Loucy (cell line): ENCODE measurements around the gene TCERG1.

Experiments used
- H2AFZ ChIP-seq: fragments of 200-600 bp; sonication (generic); 2 replicates; pipeline ENCODE4 v1.6.0; 2016; ENCODE audit warnings: antibody characterized with exemption, mild to moderate bottlenecking, low read length, moderate library complexity
- H3F3A ChIP-seq: fragments of 200-600 bp; 2 replicates; pipeline ENCODE4 v1.6.0; 2016; ENCODE audit warnings: antibody characterized with exemption, low read depth, mild to moderate bottlenecking
- H3K27me3 ChIP-seq: fragments of 200-600 bp; sonication (generic); 2 replicates; pipeline ENCODE4 v1.6.1; 2014; ENCODE audit warnings: low read length, mild to moderate bottlenecking; ENCODE audit not compliant: insufficient read depth, poor library complexity, severe bottlenecking
- H3K36me3 ChIP-seq: fragments of 200-600 bp; sonication (generic); 2 replicates; pipeline ENCODE4 v1.6.1; 2016; ENCODE audit warnings: low read length; ENCODE audit not compliant: insufficient read depth
- H3K4me1 ChIP-seq: fragments of 200-600 bp; sonication (generic); 2 replicates; pipeline ENCODE4 v1.5.1; 2014; ENCODE audit warnings: low read length, mild to moderate bottlenecking; ENCODE audit not compliant: insufficient read depth, poor library complexity, severe bottlenecking
- H3K4me2 ChIP-seq: fragments of 200-600 bp; sonication (generic); 2 replicates; pipeline ENCODE4 v1.6.0; 2014; ENCODE audit warnings: antibody characterized with exemption, low read length, low read depth, mild to moderate bottlenecking; ENCODE audit not compliant: poor library complexity, severe bottlenecking
- H3K4me3 ChIP-seq: fragments of 200-600 bp; sonication (generic); 2 replicates; pipeline ENCODE4 v1.5.1; 2014; ENCODE audit warnings: low read length, mild to moderate bottlenecking, mixed read lengths; ENCODE audit not compliant: poor library complexity, severe bottlenecking
- H3K79me2 ChIP-seq: fragments of 200-600 bp; sonication (generic); 2 replicates; pipeline ENCODE4 v1.6.1; 2014; ENCODE audit warnings: low read length; ENCODE audit not compliant: insufficient read depth
- H3K9ac ChIP-seq: fragments of 200-600 bp; sonication (generic); 2 replicates; pipeline ENCODE4 v1.6.0; 2014; ENCODE audit warnings: mild to moderate bottlenecking, low read depth, low read length, moderate library complexity; ENCODE audit not compliant: poor library complexity, severe bottlenecking
- H3K9me2 ChIP-seq: fragments of 200-600 bp; sonication (generic); replicated peaks from 2 replicates; pipeline ENCODE4 v1.6.1; 2016; ENCODE audit warnings: low read depth, low read length, mixed read lengths
- H3K9me3 ChIP-seq: fragments of 200-600 bp; sonication (generic); 2 replicates; pipeline ENCODE4 v1.6.1; 2014; ENCODE audit warnings: mild to moderate bottlenecking, antibody characterized with exemption, low read length, low read depth; ENCODE audit not compliant: insufficient read depth
- H4K20me1 ChIP-seq: fragments of 200-600 bp; sonication (generic); 2 replicates; pipeline ENCODE4 v1.6.0; 2014; ENCODE audit warnings: antibody characterized with exemption, low read length, mild to moderate bottlenecking; ENCODE audit not compliant: insufficient read depth, poor library complexity, severe bottlenecking
- CTCF ChIP-seq: fragments of 200-600 bp; sonication (generic); conservative IDR thresholded peaks from 2 replicates; pipeline ENCODE4 v1.5.1; 2014; ENCODE audit warnings: mild to moderate bottlenecking, antibody characterized with exemption, low read length
- EZH2phosphoT487 ChIP-seq: fragments of 200-600 bp; IDR thresholded peaks from 2 replicates; pipeline ENCODE4 v1.6.1; 2018; ENCODE audit warnings: antibody characterized with exemption, mild to moderate bottlenecking, moderate library complexity, borderline replicate concordance

Gene TCERG1

GRCh38 chr5:146428658-146429057 is 18.5 kb upstream of the TCERG1 start:
- Histone ChIP-seq H4K20me1 (no peaks in the 10 kb centered on the region), H3K27me3 (no peaks in the 10 kb centered on the region), H3F3A (no peaks in the 10 kb centered on the region), H3K4me3 (peak overlapping the region; percentile 3), H3K9me2 (no peaks in the 10 kb centered on the region), H3K79me2 (no peaks in the 10 kb centered on the region), H3K9ac (no peak overlapping the region), H3K4me1 (peaks cover 6% of the 10 kb centered on the region), H2AFZ (peak overlapping the region; percentile 86), H3K36me3 (no peaks in the 10 kb centered on the region), H3K4me2 (peak overlapping the region; percentile 55), H3K9me3 (no peaks in the 10 kb centered on the region)
- TF ChIP-seq CTCF (no peak), EZH2phosphoT487 (no peak)

- Histone ChIP-seq H3K27me3 (peaks cover 34% of the 10 kb centered on the region), H3K9me3 (no peaks in the 10 kb centered on the region), H2AFZ (no peak overlapping the region), H3K9me2 (no peaks in the 10 kb centered on the region), H3K36me3 (no peaks in the 10 kb centered on the region), H4K20me1 (no peaks in the 10 kb centered on the region), H3K79me2 (no peaks in the 10 kb centered on the region), H3F3A (no peaks in the 10 kb centered on the region), H3K9ac (no peak overlapping the region), H3K4me3 (no peak overlapping the region), H3K4me2 (no peak overlapping the region), H3K4me1 (no peaks in the 10 kb centered on the region)
- TF ChIP-seq CTCF (no peak), EZH2phosphoT487 (no peak)
These were observed 6.8 kb upstream of the TCERG1 start for GRCh38 chr5:146440353-146440752.

GRCh38 chr5:146440870-146441495 is 6.2 kb upstream of the TCERG1 start:
- H3K9me2 ChIP-seq, result no peaks in the 10 kb centered on the region
- no peak overlapping the region for H3K4me2 ChIP-seq
- no peaks in the 10 kb centered on the region for H3K79me2 ChIP-seq
- H3F3A ChIP-seq, result no peaks in the 10 kb centered on the region
- H3K9ac ChIP-seq, result no peak overlapping the region
- no peaks in the 10 kb centered on the region for H4K20me1 ChIP-seq
- H3K4me1 ChIP-seq, result no peaks in the 10 kb centered on the region
- H3K4me3 ChIP-seq, result no peak overlapping the region
- TF ChIP-seq CTCF, result no peak
- TF ChIP-seq EZH2phosphoT487, result no peak
- H3K36me3 ChIP-seq, result no peaks in the 10 kb centered on the region
- H3K9me3 ChIP-seq, result no peaks in the 10 kb centered on the region
- H3K27me3 ChIP-seq, result peaks cover 34% of the 10 kb centered on the region
- H2AFZ ChIP-seq, result no peak overlapping the region
